ENCODE data around the gene TNXB.
"Not testable (repeated sequence)": the region's sequence is repeated elsewhere in the genome, so short reads cannot be mapped to it uniquely, and the experiment has no call there.

Gene TNXB

GRCh38 chr6:32113386-32114352 is 4.5 kb upstream of the TNXB start:
- DNase-seq (ENCODE audit: insufficient read length, low spot score) (no peak), FAIRE-seq (no peak)

DNA sequence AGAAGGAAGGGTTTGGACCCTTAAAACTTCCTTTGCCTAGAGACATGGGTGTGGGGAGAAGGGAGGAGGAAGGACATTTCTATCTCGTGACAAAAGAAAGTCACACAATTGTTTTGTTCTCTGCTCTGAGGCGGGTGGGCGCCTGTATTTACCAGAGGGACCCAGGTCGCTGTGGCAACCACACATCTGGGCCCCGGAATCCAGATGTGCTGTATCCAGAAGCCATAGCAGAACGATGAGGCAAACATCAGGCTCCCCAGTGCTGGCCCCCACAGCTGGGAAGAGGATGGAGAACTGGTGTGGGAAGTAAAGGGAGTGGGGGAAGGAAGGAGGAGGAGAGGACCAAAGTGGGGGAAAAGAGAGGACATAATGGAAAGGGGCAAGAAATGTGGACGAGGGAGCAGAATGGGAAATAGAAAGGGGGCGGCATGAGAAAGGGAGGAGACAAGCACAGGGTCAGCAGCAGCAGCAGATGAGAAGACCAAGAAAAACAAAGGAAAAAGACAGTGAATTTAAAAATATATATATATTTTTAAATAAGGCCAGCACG is 3.4 kb upstream of the TNXB start:
- DNase-seq (ENCODE audit: insufficient read length, low spot score), result no peak
- FAIRE-seq, result no peak

DNA sequence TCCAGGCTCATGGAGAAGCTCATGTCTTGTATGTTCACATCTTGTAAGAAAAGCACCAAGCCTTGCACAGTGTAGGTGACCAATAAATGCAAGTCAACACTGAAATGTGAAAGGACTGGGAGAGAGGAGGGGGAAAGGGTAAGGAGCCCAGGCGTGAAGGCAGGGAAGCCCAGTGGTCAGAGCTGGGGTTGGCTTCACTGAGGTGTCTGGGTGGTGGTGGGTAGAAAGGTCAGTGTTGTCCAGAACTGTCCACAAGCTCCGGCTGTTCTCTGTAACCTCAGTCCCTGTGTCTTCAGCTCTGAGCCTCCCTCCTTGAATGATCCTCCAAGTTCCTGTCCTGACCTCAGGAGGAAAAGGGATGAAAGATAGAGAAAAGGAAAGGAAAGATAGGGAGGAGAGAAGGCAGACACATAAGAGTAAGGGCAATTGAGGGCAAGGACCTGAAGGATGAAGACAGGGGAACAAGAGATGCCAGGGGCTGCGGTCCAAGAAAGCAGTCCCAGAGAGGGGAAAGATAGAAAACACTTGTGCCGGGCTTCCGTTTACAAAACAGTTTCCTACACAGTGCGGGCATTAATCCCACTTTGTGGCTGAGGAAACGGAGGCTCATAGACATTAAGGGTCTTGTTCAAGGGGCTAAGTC is 2.4 kb upstream of the TNXB start:
- FAIRE-seq (no peak), DNase-seq (ENCODE audit: insufficient read length, low spot score) (no peak)

DNA sequence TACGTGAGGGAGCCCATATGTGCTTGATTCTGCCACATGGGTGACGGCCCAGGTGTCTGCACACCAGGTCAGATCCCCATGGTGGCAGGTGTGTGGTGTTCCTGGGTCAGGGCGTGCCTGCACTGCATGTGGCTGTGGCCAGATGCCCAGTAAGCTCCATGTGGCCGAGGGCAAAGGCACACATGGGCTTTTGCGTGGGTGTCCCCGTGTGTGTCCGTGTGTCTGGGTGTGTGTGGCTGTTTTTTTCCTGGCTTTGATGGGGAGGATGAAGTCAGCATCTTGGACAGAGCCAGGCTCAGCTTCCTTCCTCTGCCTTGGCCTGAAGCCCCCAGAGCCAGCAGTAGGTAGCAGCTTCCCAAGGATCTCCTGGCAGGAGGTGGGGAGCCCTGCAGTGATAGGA is 1.5 kb upstream of the TNXB start:
- no peak for FAIRE-seq
- DNase-seq (ENCODE audit: insufficient read length, low spot score), result no peak

DNA sequence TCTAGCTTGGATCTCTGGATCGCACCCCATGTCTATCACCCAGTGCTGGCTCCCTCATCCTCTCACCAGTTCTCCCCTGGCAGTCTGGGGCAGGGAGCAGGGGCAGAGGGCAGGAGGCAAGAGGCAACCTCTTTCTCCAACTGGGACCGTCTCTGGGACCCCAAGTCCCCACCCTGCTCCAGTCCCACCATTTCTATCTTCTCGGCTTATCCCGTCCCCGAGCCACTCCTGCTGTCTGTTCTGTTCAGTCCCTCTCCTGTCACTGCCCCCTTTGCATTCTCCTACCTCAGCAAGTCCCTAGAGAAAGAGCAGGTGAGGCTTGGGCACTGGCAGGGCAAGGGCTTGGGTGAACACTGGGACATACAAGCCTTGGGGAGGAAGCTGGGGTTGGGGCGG is 625 bp upstream of the TNXB start:
- FAIRE-seq (no peak), DNase-seq (ENCODE audit: insufficient read length, low spot score) (no peak)

- no peak for DNase-seq (ENCODE audit: insufficient read length, low spot score)
- FAIRE-seq, result no peak
Measured at GRCh38 chr6:32108727-32109113, 418 bp downstream of the TNXB start.

GRCh38 chr6:32108094-32108627 is 977 bp downstream of the TNXB start:
- FAIRE-seq, result no peak
- no peak for DNase-seq (ENCODE audit: insufficient read length, low spot score)

DNA sequence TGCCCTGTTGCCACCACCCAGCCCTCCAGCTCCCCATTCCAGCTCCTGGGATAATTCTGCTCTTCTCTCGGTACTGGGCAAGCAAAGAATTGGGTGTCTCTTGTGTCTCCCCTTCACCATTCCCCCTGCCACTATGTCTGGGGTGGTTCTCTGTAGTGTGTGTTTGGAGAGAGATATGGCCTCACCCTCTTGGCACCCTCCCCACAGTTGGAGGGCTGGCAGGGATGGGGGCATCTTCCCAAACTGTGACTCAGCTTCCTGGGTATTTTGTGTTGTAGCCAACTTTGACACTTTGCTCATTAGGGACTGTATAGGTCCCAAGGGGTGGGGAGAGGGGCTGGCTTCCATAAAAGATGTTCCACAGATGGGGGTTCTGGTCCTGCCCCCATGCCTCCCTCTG is 1.7 kb downstream of the TNXB start:
- DNase-seq (ENCODE audit: insufficient read length, low spot score) (no peak), FAIRE-seq (no peak)

- DNase-seq (ENCODE audit: insufficient read length, low spot score) (no peak), FAIRE-seq (no peak)
Measured at GRCh38 chr6:32105433-32105832, 3.7 kb downstream of the TNXB start.

GRCh38 chr6:32102255-32102654 is 6.9 kb downstream of the TNXB start:
- DNase-seq (ENCODE audit: insufficient read length, low spot score), result no peak
- FAIRE-seq, result no peak

DNA sequence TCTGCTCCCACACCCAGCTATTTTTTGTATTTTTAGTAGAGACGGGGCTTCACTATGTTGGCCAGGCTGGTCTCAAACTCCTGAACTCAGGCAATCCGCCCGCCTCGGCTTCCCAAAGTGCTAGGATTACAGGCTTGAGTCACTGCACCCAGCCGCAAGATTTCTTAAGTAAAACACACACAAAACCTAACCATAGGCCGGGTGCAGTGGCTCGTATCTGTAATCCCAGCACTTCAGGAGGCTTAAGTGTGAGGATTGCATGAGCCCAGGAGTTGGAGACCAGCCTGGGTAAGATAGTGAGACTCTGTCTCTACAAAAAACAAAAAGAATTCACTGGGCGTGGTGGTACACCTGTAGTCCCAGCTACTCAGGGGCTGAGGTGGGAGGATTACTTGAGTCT is 8.9 kb downstream of the TNXB start:
- not testable (repeated sequence) for FAIRE-seq; DNase-seq (ENCODE audit: insufficient read length, low spot score)

- DNase-seq (ENCODE audit: insufficient read length, low spot score) (no peak), FAIRE-seq (no peak)
Measured at GRCh38 chr6:32097364-32097763, 11.8 kb downstream of the TNXB start.

DNA sequence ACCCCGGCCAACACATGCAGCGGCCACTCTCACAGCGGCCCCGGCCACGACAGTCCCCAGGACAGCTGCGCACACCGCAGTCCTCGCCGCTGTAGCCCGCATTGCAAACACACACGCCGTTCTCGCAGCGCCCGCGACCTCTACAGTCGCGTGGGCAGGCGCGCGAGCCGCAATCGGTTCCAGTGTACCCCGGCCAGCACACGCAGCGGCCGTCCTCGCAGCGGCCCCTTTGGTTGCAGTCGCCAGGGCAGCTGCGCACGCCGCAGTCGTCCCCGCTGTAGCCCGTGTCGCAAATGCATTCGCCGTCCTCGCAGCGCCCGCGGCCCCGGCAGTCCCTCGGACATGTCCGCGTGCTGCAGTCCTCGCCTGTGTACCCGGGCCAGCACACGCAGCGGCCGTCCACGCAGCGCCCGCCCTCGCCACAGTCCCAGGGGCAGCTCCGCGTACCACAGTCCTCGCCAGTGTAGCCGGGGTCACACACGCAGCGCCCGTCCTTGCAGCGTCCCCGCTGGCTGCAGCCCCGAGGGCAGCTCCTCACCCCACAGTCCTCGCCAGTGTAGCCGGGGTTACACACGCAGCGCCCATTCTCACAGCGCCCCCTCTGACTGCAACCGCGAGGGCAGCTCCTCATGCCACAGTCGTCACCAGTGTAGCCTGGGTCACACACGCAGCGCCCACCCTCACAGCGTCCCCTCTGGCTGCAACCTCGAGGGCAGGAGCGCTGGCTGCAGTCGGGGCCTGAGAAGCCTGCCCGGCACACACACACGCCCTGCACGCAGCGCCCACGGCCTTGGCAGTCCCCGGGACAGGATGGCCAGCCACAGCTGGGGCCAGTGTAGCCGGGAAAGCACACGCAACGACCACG is 12.5 kb downstream of the TNXB start:
- DNase-seq (ENCODE audit: insufficient read length, low spot score) (no peak), FAIRE-seq (no peak)

GRCh38 chr6:32096087-32096393 is 13.1 kb downstream of the TNXB start:
- DNase-seq (ENCODE audit: insufficient read length, low spot score) (no peak), FAIRE-seq (no peak)

GRCh38 chr6:32095338-32096086 is 13.6 kb downstream of the TNXB start:
- FAIRE-seq (no peak), DNase-seq (ENCODE audit: insufficient read length, low spot score) (no peak)

DNA sequence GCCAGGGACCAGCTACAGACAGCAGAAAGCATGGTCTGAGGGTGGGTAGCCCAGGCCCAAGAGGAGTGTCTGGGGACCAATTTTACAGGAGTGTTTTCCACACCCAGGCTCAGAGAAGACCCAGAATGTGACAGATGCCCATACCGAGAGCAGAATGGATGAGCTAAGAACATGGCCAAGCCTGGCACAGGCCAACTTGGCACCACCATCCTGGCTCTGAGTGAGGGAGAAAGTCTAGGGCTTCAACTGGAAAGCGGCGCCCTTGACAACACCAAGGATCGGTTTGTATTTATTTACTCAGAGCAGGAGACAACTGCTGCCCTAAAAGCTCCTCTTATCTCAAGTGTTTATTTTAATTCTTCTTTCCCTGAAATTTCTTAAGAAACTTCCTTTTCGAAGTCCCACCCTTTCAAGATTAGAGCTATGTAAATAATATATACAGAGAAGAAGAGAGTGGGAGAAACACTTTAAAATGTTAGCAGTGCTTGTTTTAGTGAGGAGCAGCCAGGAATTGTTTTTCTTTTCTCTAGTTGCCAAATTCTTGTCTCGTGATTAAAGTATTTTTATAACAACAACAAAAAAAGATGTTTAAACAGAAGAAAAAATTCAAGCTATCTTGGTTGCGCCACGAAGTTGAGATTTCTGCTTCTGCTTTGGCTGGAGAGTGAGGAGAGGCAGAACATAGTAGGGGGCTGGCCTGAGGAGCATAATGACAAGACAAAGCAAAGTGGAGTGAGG is 16.2 kb downstream of the TNXB start:
- FAIRE-seq (no peak), DNase-seq (ENCODE audit: insufficient read length, low spot score) (no peak)

DNA sequence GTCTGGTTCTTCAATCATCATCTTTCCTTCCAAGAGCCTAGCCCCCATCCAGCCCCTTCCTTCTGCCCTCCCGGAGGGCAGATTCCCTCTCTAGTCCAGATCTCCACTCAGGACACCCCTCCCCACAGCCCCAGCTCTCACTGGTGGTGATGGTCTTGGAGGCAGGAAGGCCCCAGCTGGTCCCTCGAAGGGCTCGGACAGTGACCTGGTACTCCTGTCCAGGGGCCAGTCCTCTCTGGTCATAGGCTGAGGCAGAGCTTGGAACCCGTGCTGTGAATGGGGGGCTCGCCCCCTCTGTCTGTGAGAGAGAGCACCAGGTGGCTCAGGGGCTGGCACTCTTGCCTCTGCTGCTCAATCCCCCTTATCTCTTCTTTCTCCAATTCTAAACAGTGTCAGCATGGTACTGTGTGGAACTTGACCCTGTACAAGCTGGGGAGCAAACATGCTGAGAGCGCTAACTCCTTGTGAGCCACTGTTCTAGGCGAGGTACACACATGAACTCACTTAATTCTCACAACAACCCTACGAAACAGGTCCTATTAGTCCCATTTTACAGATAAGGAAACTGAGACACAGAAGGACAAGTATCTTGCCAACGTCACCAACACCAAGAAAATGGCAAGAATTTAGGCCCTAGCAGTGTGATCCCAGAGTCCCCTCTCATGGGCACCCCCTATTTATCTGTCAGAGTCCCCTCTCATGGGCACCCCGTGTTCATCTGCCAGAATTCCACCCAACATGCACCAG is 19.9 kb downstream of the TNXB start:
- FAIRE-seq, result no peak
- no peak for DNase-seq (ENCODE audit: insufficient read length, low spot score)

- DNase-seq (ENCODE audit: insufficient read length, low spot score), result no peak
- no peak for FAIRE-seq
Measured at GRCh38 chr6:32088487-32089049, 20.6 kb downstream of the TNXB start.

All from GM19239 (cell line).